Chondrocyte (in vitro differentiated cells): ENCODE data around the gene ADGRB2. TPM values are rescaled to one million over a fixed set of nuclear protein-coding genes. Genes with fewer than 3 reads are reported as not detected.
A peak's percentile ranks its signal among the peaks of the same experiment; 100 is the strongest.

ENCODE experiments used
- DNase-seq: peaks from one replicate; pipeline ENCODE4 v3.0.0; 2021; ENCODE audit warnings: mixed read lengths, low spot score
- H3K27ac Mint-ChIP-seq: one replicate; pipeline ENCODE4 v1.8.0; 2021; ENCODE audit warnings: mild to moderate bottlenecking, moderate library complexity, mixed read lengths; ENCODE audit not compliant: unreplicated experiment
- H3K27me3 Mint-ChIP-seq: 2 replicates; pipeline ENCODE4 v1.8.0; 2021; ENCODE audit warnings: low read depth, mixed read lengths
- H3K36me3 Mint-ChIP-seq: 2 replicates; pipeline ENCODE4 v1.8.0; 2021; ENCODE audit warnings: low read depth, mixed read lengths
- H3K4me1 Mint-ChIP-seq: 2 replicates; pipeline ENCODE4 v1.8.0; 2021; ENCODE audit warnings: low read depth, mild to moderate bottlenecking, mixed read lengths
- H3K4me3 Mint-ChIP-seq: one replicate; pipeline ENCODE4 v1.8.0; 2021; ENCODE audit warnings: mild to moderate bottlenecking, moderate library complexity, mixed read lengths; ENCODE audit not compliant: unreplicated experiment
- H3K9me3 Mint-ChIP-seq: 2 replicates; pipeline ENCODE4 v1.8.0; 2021; ENCODE audit warnings: low read depth, mixed read lengths
- CTCF ChIP-seq: fragments of 200-600 bp; sonication (generic); IDR thresholded peaks from 2 replicates; pipeline ENCODE4 v1.5.0; 2021; ENCODE audit warnings: antibody characterized with exemption, mild to moderate bottlenecking, moderate library complexity
- total RNA-seq: library from RNA; stranded (reverse); gene quantifications from 3 replicates; pipeline ENCODE4 v1.2.1, GENCODE V29; 2021

ADGRB2 gene
- total RNA-seq, 1 donor from 2014 or later, result 11.9 TPM

- no peak for TF ChIP-seq CTCF
- H3K36me3 Mint-ChIP-seq, result peaks cover 25% of the 10 kb centered on the region
- H3K9me3 Mint-ChIP-seq, result no peaks in the 10 kb centered on the region
- H3K4me3 Mint-ChIP-seq, result peak overlapping the region; percentile 85
- no peaks in the 10 kb centered on the region for H3K27me3 Mint-ChIP-seq
- peaks cover 69% of the 10 kb centered on the region for H3K4me1 Mint-ChIP-seq
- H3K27ac Mint-ChIP-seq, result peak overlapping the region; percentile 90
- DNase-seq, result no peak
These were observed 63.6 kb downstream of the ADGRB2 start for GRCh38 chr1:31700468-31701090.

- TF ChIP-seq CTCF, result no peak
- no peak for DNase-seq
- Mint-ChIP-seq H3K4me1 (peaks cover 63% of the 10 kb centered on the region), H3K36me3 (peaks cover 25% of the 10 kb centered on the region), H3K27me3 (no peaks in the 10 kb centered on the region), H3K9me3 (no peaks in the 10 kb centered on the region), H3K4me3 (no peak overlapping the region), H3K27ac (peak overlapping the region; percentile 73)
These were observed 64.7 kb downstream of the ADGRB2 start for GRCh38 chr1:31699341-31699891.

GRCh38 chr1:31697369-31697984 is 66.7 kb downstream of the ADGRB2 start:
- H3K36me3 Mint-ChIP-seq, result peaks cover 30% of the 10 kb centered on the region
- DNase-seq, result no peak
- H3K4me3 Mint-ChIP-seq, result no peak overlapping the region
- no peaks in the 10 kb centered on the region for H3K27me3 Mint-ChIP-seq
- no peaks in the 10 kb centered on the region for H3K9me3 Mint-ChIP-seq
- TF ChIP-seq CTCF, result no peak
- H3K27ac Mint-ChIP-seq, result no peak overlapping the region
- peaks cover 63% of the 10 kb centered on the region for H3K4me1 Mint-ChIP-seq

GRCh38 chr1:31696242-31696641 is 67.9 kb downstream of the ADGRB2 start:
- Mint-ChIP-seq H3K27me3 (no peaks in the 10 kb centered on the region), H3K9me3 (no peaks in the 10 kb centered on the region), H3K27ac (no peak overlapping the region), H3K4me1 (peaks cover 57% of the 10 kb centered on the region), H3K4me3 (no peak overlapping the region), H3K36me3 (peaks cover 31% of the 10 kb centered on the region)
- DNase-seq, result no peak
- TF ChIP-seq CTCF, result no peak

GRCh38 chr1:31695327-31695726 is 68.8 kb downstream of the ADGRB2 start:
- Mint-ChIP-seq H3K36me3 (peaks cover 33% of the 10 kb centered on the region), H3K4me1 (peaks cover 56% of the 10 kb centered on the region), H3K4me3 (no peak overlapping the region), H3K27ac (no peak overlapping the region), H3K27me3 (no peaks in the 10 kb centered on the region), H3K9me3 (no peaks in the 10 kb centered on the region)
- no peak for DNase-seq
- no peak for TF ChIP-seq CTCF
